GM19468 (cell line): ENCODE measurements around the gene PITPNB.
A peak's percentile ranks its signal among the peaks of the same experiment; 100 is the strongest.

Experiments used
- ATAC-seq: cut with Tn5 transposase; IDR thresholded peaks from one replicate; pipeline ENCODE4 v1.9.1; 2021; ENCODE audit warnings: mild to moderate bottlenecking, moderate library complexity, moderate number of reproducible peaks; ENCODE audit not compliant: unreplicated experiment; ENCODE audit errors: extremely low read depth

The PITPNB gene

DNA sequence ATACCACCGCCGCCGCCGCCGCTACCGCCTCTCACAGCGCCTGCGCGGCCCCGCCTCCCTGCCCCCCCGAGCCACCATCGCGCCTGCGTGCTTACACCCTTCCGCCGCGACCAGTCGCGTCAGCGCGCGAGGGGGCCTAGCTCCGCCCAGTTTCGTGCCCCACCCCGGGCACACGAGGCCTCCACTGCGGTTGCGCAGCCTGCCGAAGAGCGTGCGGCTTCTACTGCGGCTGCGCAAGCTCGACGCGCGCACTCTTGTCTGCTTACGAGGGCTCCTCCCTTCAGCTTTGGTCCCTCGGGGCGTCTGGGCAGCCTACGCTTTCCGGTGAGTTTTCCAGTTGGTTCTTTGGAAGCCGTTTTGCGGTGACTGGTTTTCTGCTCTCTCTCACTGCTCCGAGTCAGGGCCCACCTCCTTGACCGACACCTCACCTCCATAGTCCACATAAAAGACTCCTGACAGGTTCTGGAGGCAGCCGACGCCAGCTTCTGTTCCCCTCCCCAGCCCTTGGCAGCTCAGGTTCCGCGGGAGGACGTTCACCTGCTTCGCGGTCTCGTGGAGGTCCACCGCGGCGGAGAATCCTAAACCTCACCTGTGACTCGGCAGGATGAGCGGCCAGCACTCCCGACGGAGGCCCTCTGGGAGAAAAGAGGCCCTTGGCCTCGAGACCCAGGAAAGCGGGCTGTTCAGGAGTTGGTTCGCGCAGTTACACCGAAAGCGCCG, at the start of gene PITPNB:
Gene PITPNB, minus strand, starts transcription at position 35 of the 720 bp plus-strand sequence. CDS start 65 bp downstream, outside the sequence.
- peak; percentile 82 for ATAC-seq

DNA sequence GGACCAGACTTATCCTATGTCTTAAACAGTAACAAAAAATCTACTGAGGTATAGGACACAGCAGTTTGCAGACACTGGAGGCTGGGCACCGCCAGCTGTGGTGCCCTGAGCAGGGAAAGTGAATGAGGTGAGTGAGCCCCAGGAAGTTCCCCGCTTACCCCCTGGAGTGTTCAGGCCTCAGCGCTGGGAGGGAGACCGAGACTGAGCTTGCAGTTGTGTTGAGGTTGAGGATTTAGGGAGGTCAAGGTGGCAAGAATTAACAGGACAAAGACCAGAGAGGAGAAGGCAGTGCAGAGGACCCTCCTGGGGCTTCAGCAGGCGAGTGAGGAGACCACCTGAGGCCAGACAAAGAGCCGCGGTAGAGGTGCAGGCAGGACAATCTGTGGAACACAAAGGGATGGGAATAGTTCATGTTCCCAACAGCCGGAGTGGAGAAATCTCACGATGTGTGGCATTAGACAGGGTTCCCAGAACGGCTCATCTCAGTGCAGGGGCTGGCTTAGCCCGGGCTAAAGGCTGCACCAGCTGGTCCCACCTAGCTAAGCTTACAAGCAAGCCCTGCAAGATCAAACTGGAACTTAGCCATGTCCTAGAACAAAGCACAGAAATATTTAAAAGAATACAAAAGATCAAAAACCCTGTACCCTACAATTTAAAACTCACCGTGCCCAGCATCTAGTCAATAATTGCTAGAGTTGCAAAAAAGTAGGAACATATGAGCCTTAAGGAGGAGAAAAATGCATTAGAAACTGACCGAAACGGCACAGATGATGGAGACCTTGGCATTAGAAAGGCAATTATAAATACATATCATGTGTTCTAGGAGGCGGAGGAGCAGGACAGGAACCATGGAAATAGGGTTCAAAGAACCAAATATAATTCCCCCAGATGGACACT, 47.4 kb upstream of the PITPNB start:
- no peak for ATAC-seq

DNA sequence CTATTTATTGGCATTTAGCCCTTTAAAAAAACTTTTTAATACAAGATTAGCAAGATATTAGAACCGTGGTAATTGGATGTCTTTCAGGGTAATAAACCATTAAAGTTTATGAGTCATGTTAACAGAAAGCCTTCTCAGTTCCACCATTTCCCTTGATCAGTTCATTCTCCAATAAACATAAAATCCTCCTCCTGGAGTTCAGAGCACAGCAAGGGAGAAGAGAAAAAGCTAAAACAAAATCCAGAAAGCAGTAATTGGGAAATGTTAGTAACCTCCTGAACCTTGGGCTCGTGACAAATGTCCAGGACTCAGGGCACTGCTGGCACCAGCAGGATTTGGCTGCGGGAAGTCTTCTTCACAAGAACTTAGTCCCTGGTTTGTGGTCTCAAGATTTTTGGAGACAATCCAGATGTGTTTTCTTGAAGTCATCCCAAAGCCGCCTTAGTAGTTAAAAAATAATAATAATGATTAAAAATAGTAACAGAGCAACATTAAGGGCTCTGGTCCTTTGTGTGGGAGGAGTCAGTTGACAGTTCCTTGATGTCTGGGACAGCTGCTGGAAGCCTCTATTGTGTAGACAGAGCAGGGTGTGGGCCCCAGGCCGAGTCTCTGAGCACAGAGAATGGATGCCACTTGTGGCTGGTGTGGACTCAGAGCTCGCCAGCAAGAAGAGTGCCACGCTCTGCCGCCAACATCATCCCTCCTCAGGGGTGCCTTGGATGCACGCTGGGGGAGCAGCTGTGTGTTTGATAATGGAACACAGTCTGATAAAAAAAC, 43.4 kb upstream of the PITPNB start:
- no peak for ATAC-seq

DNA sequence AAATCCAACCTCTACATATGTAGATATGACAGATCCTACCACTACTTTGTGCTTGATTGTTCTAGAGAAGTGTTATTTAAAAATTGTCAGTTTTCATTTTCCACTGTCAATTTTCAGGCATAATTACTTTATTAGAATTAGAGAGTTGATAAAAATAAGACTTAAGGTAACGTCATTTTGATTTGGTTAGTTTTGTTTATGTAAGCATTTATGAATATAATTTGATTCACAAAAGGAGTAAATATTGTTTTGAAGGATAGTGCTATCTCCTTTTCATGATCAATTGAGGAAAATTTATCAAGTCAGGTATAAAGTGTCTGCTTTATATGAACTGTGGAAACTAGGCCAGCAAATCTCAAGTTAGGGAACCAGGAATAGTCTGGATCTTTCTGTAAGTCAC, 42.6 kb upstream of the PITPNB start:
- ATAC-seq: no peak

GRCh38 chr22:27961182-27961581, 42.1 kb upstream of the PITPNB start:
- no peak for ATAC-seq

- no peak for ATAC-seq
Measured at GRCh38 chr22:27959335-27960090, 40.5 kb upstream of the PITPNB start.

DNA sequence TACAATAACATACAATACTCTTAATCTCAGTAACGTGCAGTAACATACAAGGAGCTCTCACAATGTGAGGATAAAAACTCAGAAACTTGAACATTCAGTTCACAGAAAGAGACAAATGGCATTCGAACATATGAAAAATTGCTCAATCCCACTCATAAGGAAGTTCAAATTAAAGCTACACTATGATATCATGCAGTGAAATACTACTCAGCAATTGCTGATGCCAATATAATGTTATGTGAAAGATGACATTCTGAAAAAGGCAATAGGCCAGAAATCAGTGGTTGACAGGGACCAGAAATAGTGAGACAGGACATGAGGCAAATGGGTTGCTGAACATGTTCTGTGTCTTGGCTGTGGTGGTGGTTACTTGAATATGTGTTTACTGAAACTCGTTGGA, 33.7 kb upstream of the PITPNB start:
- no peak for ATAC-seq

- no peak for ATAC-seq
Measured at GRCh38 chr22:27952091-27952490, 33.0 kb upstream of the PITPNB start.

GRCh38 chr22:27949421-27949820, 30.4 kb upstream of the PITPNB start:
- ATAC-seq: no peak

DNA sequence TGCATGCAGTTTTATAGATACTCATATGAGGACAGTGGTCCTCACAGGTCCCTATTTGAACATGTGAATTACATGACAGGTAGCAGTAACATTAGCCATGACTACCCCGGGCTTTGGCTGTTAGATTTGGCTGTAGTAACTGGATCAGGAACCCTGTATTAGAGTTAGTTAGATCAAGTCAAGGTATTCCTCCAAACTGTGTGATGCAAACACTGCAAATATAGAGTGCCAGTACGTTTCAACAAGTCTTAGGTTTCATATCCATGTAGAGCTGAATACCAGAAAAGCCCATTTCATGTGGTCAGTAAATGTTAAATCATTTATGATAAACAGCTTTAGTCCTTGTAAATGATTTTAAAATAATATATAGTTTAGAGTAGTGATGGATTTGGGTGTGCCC, 29.5 kb upstream of the PITPNB start:
- no peak for ATAC-seq

DNA sequence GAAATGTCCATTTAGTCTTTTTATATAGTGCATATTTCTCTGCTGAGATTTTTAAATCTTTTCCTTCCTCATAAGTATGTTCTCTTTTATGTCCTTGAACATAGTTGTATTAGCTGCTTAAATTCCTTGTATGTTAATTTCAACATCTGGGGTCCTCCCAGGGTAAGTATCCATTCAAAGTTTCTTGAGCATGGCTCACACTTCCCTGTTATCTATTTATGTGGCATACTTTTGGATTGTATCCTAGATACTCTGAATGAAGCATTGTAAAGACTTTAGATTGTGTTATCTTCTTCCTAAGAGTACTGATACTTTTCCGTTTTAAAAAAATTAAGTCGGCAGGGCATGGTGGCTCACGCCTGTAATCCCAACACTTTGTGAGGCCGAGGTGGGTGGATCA, 28.4 kb upstream of the PITPNB start:
- ATAC-seq: no peak

- no peak for ATAC-seq
Measured at GRCh38 chr22:27941143-27941542, 22.1 kb upstream of the PITPNB start.

DNA sequence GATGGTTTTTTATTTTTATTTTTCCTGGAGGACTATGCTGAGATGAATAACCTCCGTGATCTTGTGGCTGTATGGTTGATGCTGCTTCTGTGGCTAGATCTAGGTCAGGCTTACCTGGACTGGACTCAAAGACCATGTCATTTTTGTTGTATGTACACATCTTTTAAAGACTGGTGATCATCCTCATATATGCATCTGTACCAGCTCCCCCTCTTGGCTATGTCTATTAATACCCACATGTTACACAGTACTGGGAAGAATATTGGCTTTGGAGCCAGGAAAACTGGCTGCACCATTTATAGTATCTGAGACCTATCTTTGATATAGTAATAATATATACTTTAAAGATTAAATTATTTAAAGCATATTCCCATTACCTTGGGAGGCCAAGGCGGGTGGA, 18.4 kb upstream of the PITPNB start:
- ATAC-seq: no peak

DNA sequence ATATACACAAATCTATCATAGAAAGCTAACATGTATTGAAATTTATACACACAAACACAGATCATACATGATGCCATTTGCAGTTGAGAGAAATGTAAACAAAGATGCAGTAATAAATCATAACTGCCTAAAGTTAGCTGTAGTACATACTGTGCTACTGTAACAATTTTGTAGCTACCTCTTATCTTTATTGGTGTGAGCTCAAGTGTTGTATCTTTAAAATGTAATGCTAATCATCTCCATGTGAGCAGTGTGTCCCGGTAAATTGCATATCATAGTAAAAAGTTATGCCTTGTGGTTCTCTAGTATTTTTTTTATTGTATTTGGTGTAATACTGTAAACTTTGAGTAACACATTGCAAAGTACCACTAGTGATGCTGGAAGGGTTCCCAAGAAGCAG, 16.8 kb upstream of the PITPNB start:
- ATAC-seq: no peak

- ATAC-seq: no peak
Measured at GRCh38 chr22:27934069-27934468, 15.0 kb upstream of the PITPNB start.

DNA sequence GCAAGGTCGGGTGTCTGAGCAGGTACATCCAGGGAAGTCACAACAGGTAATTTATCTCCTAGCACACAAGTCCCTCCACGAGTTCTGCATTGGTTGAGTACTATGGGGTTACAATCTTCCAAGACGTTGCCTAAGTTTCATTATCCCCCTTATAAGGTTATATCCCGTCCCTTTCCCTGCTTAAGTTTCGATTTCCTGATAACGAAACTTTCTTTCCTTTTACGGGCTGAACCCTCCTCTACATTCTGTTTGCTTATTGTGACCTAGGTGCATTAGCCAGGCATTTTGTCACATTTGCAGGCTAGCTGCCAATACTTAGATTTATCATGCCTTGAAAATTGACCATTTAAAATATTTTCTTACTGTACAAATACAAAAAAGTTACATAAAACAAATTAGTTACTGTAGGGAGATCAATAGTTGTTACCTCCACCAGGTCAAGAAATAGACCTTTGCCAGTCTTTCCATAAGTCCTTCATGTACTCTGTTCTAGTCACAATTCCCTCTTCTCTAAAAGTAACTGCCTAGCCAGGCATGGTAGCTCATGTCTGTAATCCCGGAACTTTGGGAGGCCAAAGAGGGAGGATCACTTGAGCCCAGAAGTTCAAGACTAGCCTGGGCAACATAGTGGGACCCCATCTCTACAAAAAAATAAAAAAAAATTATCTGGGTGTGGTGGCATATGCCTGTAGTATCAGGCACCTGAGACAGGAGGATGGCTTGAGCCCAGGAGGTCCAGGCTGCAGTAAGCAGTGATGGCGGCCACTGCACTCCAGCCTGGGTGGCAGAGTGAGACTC, 14.3 kb upstream of the PITPNB start:
- ATAC-seq: no peak

GRCh38 chr22:27930331-27931060, 11.4 kb upstream of the PITPNB start:
- ATAC-seq: no peak

- no peak for ATAC-seq
Measured at GRCh38 chr22:27927608-27928007, 8.6 kb upstream of the PITPNB start.

DNA sequence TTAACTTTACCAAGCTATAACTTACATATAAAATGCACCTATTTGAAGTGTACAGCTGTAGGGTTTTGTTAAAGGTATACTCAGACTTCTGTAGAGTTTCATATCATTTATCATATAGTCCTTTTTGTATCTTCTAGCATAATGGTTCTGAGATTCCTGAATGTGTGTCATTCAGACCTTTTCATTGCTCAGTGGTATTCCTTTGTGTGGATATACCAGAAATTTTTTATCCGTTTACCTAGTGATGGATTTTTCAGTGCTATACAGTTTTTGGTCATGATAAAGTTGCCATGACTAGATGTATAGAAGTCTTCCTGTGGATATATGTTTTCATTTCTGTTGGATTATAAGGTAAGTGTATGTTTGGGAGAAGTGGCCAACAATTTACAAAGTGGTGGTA, 6.3 kb upstream of the PITPNB start:
- no peak for ATAC-seq
